Measurements from ENCODE around the gene MEIS1.

The MEIS1 gene

GRCh38 chr2:66532972-66533868 lies 98.3 kb downstream of the MEIS1 start:
- no peak for TF ChIP-seq CTCF (IDR thresholded peaks at IDR 0.05)

- TF ChIP-seq CTCF (IDR thresholded peaks at IDR 0.05), result no peak
Measured at GRCh38 chr2:66534461-66534860, 99.5 kb downstream of the MEIS1 start.

GRCh38 chr2:66535574-66536289 lies 100.8 kb downstream of the MEIS1 start:
- no peak for TF ChIP-seq CTCF (IDR thresholded peaks at IDR 0.05)

GRCh38 chr2:66536290-66536673 lies 101.4 kb downstream of the MEIS1 start:
- TF ChIP-seq CTCF (IDR thresholded peaks at IDR 0.05), result no peak

- no peak for TF ChIP-seq CTCF (IDR thresholded peaks at IDR 0.05)
Measured at GRCh38 chr2:66536997-66537396, 102.1 kb downstream of the MEIS1 start.

- TF ChIP-seq CTCF (IDR thresholded peaks at IDR 0.05), result no peak
Measured at GRCh38 chr2:66538291-66538690, 103.4 kb downstream of the MEIS1 start.

GRCh38 chr2:66539452-66539851 lies 104.5 kb downstream of the MEIS1 start:
- no peak for TF ChIP-seq CTCF (IDR thresholded peaks at IDR 0.05)

All from LNCAP (cell line).